ENCODE data around the gene MUL1.
"Not testable (repeated sequence)": the region's sequence is repeated elsewhere in the genome, so short reads cannot be mapped to it uniquely, and the experiment has no call there.

The MUL1 gene

DNA sequence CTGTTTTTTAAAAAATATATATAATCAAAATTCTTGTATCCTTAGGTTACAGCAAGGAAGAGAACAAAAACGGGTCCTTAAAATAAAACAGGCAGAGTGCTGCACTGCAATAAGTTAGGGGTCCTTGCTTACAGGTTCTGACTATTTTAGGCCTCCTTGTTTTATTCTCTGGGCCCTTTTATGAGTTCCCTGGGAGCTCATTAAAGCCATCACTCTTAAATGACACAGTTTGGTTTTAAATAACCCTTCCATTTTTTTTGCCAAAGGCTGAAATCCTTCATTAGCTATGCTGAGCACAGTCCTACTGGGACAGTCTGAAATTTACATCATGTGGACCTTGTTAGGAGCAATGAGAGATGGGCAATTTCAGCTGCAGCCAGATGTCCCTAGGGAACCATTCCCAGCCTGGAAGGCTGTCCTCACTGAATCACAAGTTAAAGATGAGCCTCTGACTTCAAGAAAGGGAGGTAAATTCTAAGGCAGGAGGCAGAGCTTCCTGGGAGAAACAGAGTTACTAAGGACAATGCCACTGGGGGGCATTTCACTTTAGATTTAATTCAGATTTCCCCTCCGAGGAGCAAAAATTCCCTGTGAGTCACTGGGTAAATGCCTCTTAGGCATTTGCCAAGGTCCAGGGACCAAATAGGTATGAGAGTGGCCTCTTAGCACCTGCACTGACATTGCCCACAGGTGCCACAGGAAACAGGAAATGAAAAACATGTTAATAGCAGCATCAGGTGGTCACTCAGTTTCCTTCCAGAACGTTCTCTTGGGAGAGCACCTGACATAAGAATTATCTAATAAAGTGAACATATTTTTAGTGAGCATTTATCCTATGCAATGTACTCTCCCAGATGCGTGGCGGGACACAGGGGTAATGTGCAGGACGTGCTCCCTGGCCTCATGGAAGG, 3.8 kb upstream of the MUL1 start:
- DNase-seq (ENCODE audit: low read depth): no peak

DNA sequence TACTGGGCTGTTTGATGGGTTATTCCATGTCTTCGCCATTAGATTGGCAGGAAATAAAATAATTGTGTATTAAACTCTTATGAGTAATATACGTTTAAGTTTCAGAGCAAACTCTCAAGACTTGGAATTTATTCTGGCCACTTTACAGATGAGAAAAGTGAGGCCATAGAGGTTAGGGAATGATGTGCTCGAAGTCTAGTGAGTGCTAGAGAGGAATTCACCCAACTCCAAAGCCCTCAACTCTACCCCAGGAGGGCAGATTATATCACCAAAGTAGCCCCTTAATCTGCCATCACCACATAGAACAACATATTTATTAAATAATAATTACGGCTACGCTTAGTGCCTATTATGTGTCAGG, 440 bp upstream of the MUL1 start:
- no peak for DNase-seq (ENCODE audit: low read depth)

DNA sequence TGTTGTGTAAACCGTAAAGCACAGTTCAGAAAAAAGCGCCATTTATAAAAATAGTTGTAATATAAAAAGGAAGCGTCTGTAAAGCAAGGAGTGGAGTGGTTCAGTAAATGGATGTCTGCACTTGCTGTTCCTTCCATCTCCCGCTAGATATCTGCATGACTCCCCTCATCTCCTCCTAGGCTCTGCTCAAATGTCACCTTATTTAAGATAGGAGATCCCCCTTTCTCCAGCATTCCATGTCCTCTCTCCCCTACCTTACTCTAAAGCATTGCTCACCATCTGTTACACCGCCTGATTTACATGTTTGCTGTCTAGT, 745 bp downstream of the MUL1 start:
- no peak for DNase-seq (ENCODE audit: low read depth)

DNA sequence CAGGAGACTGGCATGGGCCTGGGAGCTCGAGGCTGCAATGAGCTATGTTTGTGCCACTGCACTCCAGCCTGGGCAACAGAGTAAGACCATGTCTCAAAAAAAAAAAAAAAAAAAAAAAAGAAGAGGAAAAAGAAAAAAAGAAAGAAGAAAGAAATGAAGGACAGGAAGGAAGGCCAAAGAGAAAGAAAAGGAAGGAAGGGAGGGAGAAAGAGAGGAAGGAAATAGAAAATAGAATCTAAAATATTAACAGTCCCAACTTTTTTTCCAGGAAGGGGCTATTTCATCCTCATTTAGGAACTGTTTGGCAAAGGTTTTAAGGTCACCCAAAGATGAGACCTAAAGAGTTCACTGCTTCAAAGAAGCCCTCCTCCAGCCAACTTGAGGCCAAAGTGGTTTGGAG, 2.5 kb downstream of the MUL1 start:
- DNase-seq (ENCODE audit: low read depth): no peak

DNA sequence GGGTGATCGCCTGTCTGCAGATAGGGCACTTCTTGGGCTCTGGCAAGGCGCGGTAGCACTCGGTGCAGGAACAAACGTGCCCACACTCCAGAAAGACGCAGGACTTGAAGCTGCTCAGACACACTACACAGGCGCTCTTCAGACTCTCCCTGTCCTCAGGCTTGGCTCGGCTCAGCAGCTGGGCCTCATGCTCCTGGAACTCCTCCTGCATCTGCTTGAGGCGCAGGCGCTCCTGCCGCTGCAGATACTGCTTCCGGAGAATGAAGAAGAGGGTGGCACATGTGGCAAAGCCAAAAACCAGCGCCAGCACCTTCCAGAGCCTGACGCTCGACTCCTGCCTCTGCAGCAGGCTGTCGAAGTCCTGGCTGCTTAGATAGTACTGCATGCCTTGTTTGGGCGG, 7.2 kb downstream of the MUL1 start:
- DNase-seq (ENCODE audit: low read depth): no peak

DNA sequence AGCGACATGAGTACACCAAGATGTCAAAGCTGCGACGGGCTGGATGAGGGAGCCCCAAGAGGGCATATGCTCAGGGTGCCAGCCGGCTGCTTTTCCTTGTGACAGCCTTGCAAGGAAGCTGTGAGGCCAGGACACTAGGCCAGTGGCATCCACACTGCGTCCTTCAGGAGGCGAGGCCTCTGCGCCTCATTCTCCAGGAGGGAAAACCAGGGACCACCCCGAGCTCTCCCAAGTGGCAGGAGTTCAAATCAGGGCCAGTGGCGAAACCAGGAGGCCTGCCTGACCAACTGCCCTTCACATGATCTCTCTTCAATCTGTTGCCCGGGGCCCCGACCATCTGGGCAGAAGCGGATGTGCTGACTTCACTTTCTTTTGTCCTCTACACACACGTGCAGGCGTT, 8.2 kb downstream of the MUL1 start:
- no peak for DNase-seq (ENCODE audit: low read depth)

DNA sequence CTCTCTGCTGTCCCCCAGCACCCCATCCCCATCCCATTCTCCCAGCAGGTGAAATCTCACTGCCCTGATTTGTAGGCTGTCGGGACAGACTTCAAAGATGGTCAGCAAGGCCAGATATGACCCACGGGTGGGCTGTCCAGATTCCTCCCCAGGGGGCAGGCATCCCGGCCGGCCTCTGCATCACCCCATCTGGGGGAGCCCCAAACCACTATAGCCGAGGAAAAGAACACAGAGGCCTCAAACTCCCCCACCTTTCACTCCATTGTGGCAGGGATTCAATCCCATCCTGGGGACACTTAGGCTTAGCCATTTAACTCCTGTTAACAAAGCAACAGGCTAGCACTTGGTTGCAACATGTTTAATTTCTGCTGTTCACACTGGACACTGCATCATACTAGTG, 8.8 kb downstream of the MUL1 start:
- no peak for DNase-seq (ENCODE audit: low read depth)

DNA sequence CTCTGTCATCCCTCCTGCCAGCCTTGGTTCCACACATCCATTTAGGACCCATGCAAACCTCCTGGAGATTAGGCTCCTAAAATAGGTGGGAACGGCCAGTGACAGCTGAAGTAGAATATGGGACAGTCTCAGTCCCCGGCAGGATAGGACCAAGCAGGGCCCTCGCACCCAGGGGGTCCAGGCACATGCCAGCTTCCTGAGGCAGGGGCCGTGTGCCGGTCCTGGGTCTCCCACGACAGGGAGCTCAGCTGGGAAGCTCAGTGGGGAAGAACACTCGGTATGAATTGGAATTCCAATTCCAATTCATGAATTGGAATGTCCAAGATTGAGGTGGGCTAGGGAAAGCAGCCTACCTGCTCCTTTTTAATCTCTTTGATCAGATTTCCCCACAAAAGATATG, 9.8 kb downstream of the MUL1 start:
- no peak for DNase-seq (ENCODE audit: low read depth)

DNA sequence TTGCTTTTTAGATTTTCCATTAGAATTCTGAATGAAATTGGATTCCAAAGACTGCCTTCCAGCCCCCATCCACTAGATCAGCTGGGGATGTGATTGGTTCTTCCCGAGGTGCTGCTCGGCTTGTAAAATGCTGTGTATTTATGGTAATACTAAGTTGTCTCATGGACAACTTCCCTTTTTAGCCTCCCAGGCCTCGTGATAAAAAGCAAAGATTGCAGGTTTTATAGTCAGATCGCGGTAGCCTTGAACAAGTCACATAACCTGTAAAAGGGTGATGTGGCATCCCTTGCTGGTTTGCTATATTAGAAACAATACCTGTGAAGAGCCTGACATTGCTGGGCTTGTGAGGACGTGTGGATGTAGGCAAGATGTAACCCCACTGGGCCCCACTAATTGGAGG, 10.4 kb downstream of the MUL1 start:
- no peak for DNase-seq (ENCODE audit: low read depth)

DNA sequence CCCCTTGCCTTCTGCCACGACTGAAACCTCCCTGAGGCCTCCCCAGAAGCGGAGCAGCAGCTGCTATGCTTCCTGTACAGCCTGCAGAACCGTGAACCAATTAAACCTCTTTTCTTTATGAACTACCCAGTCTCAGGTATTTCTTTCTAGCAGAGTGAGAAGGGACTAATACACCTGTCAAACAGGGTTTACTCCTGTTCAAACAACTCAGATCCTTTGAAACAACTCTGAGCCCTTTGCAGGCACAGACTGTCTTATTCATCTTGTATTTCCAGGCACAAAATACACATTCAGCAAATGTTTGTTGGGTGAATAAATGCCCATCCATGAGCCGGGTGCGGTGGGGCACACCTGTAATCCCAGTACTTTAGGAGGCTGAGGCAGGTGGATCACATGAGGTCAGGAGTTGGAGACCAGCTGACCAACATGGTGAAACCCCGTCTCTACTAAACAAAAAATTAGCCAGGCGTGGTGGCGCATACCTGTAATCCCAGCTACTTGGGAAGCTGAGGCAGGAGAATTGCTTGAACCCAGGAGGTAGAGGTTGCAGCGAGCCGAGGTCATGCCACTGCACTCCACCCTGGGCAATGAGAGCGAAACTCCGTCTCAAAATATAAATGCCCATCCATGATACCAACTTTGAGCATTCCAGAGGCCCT, 11.1 kb downstream of the MUL1 start:
- not testable (repeated sequence) for DNase-seq (ENCODE audit: low read depth)

DNA sequence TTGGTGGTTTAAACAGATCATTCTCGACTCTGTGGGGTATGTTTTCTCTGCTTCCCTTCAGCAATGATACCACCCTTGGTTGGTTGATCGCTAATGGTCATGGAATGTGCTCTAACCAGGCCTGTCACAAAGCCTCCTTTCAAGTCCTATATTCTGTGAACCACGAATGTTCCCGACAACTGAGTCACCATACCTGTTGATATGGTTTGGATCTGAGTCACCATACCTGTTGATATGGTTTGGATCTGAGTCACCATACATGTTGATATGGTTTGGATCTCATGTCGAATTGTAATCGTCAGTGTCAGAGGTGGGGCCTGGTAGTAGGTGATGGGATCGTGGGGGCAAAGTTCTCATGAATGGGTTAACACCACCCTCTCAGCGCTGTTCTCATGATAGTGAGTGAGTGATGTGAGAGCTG, 11.7 kb downstream of the MUL1 start:
- no peak for DNase-seq (ENCODE audit: low read depth)

DNA sequence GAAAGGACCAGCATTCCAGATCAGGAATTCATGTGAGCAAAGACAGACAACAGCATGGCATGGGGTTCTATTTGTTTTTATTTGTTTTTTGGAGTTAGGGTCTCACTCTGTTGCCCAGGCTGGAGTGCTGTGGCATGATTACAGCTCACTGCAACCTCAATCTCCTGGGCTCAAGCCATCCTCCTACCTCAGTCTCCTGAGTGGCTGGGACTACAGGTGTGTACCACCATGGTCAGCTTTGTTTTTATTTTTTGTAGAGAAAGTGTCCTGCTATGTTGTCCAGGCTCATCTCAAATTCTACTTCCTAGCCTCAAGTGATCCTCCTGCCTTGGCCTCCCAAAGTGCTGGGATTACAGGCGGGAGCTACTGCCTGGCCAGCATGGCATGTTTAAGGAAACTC, 12.3 kb downstream of the MUL1 start:
- no peak for DNase-seq (ENCODE audit: low read depth)

DNA sequence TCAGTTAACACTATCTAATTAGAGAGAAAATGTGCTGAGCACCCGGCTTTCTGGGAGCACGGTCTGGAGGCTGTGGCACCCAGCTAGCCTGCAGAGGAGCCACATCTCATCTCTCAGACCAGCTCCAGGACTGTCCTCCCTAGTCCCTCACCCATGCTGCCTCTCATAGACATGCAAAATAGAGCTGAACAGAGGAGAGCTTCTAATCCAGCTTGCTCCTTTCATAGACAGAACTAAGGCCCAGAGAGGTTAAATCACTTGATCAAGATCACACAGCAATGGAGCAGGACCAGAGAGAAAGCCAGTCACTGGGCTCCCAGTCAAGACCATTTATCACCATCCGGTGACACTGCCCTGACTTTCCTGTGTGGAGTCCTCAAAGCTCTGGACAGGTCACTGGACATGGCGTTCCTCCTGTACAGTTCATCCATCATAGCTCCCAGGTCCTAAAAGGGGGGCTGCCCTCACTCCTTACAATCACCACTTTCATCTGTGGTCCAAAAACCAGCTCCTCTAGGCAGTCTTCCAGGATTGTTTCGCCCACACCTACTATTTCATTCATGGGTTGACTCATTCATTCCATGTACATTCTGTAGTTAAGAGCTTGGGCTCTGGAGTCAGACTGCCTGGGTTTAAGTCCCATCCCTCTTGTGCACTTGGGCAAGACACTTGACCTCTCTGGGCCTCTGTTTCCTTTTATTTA, 13.2 kb downstream of the MUL1 start:
- DNase-seq (ENCODE audit: low read depth): no peak

DNA sequence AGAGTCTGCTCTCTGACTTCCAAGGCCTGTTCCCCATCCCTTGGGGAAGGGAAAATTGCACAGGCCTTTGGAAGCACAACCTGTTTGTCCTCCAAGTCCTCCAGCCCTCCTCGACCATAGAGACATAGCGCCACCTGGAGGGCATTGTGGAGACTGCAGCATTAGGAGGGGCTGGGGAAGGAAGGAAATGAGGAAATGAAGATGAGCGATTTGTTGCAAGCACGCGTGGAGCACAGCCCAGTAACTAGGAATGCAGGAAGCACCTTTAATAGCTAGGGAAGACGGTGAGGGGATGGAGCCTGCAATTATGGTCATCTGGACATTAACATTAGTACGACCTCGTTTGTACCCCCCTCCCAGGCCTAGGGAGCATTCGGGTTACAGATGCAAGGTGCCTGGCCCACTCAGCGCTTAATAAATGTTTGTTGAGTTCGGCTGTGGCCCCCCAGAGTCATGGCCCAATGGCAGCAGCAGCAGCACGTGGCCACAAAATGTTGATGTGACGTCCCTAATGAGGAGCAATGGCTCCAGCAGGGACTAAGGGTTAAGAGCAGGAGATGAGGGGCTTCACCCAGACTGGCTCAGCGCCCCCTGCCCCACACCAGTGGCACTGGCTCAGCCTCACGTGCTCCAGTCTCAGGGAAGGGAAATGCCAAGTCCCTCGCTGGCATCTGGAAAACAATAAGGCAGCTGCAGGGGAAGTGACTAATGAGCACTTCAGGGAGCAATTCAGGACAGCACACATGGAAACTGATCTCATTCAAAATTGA, 13.9 kb downstream of the MUL1 start:
- DNase-seq (ENCODE audit: low read depth): peak; percentile 73

DNA sequence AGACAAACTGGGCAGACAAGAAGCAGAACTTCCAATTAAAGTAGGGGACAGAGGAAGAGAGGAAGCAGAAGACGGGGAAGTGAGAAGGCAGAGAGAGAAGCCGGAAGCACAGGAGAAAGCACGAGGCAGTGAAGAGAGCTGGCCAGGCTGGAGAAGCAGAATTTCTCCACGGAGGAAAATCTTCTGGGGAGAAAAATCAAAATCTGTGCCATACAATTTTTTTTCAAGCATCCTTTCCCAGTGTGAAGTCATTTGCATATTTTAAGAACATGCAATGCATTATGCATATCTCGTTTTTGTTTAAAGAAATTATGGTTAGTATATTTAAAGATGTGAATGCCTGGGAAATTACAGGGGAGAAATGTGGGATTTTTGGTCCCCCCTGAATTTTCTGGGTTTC, 14.6 kb downstream of the MUL1 start:
- no peak for DNase-seq (ENCODE audit: low read depth)

DNA sequence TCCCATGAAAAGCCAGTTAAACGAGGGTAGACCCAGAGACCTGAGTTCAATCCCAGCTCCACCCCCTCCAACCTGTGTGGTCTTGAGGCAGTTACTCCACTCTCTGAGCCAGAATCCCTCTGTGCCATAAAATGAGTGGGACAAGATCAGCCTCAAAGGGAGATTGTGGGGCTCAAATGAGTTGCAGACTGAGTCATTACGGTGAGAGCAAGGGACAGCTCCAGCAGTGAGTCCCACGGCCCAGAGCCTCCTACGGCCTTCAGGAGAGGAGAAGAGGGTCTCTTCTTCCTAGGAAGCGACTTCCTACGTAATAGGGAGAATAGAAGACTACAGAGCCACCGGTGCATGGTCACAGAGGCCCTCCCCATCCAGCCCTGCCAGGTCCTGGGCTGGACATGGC, 15.2 kb downstream of the MUL1 start:
- no peak for DNase-seq (ENCODE audit: low read depth)

DNA sequence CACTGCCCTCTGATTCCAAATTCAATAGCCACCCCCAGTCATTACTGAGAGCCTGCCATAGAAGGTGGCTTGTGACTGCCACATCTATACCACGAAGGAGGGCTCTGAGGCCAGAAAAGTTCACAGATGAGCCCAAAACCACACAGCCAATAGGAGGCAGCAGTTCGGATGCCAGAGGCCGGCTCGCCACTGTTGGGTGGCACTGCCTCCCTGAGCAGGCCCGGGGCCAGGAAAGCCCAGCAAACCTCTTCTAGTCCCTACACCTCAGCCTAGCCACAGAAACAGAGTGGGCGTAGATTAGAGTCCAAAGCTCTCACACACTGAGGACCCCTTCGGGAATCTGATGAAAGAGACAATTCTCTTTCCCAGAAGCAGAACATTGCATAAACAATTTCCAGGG, 16.1 kb downstream of the MUL1 start:
- DNase-seq (ENCODE audit: low read depth): no peak

DNA sequence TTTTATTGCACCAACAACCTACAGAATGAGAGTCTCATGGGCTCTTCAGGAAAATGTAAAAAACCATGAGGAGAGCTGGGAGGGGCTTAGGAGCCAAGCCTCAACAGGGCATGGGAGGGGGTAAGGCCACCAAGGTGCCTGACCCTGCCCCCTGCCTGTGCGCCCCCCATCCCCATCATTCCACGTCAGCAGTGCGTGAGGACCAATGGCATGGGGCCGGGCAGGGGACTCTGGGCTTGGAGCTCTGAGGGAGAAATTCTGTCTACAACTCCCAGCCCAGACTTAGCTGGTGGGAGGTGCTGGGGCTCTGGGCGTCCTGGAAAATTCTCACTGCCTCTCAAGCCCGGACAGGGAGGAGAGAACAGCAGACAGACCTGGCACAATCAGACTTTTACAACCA, 16.8 kb downstream of the MUL1 start:
- DNase-seq (ENCODE audit: low read depth): no peak

DNA sequence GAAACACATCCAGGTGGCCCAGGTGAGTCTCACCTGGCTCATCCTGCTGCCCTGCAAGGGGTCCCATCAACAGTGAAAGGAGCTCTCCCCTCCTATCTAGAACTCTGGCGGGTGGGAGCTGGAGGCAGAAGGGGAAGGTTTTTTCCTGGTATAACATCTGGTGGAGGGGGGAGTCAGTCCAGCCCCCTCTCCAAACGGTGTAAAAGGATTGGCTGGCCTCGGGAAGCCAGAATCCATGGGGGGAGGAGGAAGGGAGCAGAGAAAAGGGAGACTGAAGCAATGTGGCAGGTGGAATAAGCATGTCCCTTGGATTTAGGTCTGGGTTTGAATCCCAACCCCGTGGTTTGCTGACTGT, 20.7 kb downstream of the MUL1 start:
- DNase-seq (ENCODE audit: low read depth): no peak

DNA sequence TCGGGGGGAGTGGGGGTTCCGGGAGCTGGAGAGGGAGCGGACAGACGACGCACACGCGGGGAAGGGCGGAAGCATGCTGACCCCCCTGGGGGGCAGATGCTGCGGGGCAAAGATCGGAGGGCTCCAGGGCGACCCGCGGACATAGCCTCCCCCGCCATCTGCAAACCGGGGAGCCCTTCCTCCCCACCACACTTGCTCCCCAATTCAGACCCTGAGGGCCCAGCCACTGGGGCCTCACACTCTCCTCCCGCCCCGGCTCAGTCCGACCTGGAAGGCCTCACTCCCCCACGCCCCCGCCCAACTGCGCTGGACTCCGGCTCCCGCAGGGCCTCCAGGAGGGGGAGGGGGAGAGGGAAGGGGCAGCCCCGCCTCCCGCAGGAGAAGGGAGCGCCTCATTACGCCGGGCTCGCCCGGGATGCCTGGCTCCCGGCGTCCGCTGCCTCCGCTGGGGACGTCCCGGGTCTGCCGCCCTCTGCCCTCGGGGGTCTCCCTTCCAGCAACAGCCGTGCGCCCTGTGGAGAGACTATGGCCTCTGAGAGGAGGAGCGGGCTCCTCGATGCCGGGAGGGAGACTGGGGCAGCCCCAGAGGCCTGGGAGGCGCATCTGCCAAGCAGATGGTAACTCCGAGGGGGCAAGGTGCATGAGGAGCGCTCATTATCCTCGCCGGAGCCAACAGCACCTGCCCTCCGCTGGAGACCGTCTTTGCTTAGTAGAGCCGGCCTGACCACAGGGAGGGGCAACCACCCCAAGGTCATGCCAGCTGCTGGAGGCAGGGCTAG, 21.3 kb downstream of the MUL1 start:
- no peak for DNase-seq (ENCODE audit: low read depth)

DNA sequence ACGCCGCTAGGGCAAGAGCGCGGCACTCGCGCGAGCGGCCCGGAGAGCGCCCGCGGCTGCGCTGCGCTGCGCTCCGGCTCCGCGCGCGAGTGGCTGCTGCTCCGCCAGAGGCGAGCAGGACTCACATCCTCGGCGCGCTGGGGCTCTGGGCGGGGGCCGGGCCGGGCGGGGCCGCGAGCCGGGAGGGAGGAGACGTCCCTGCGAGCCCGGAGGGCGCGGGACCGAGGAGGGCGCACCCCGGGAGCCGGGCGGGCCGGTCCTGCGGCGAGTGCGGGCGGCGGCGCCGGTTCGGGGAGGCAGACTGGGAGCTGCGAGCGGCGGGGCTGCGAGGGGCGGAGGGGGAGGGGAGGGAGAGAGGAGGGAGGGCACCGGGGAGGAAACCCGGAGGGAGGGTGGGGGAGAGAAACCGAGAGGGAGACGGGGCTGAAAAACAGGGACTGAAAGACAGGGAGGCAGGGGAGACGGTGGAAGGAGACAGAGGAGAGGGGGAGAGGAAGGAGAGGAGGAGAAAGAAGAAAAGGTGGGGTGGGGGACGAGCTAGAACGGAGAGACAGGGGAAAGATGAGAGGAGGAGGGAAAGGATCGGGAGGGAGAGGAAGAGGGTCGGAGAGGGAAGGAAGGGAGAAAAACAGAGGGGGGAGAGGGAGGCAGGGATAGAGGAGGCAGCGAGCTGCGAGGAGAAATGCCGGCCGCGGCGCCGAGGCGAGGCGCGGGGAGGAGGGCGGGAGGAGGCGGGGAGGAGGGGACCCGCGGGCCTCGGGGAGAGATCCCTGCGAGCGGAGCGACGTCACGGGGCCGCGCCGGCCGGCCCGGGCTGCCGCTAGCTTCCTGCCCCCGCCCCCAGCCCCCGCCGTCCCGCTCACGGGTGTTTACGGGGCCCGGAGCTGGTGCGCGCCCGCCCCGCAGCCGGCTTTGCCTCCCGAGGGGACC, 22.2 kb downstream of the MUL1 start, which contains the start of gene CAMK2N1:
Gene CAMK2N1 (minus strand): TSS at position 684 of the 930 bp plus-strand sequence. CDS start 831 bp downstream, outside the sequence.
- peak; percentile 41 for DNase-seq (ENCODE audit: low read depth)
